Activated CD4-positive, alpha-beta T cell treated with anti-CD3 and anti-CD28 coated beads, Interleukin-2, amount 10 ng/mL, durations not matched to agents 24 days and 14 days (primary cell): ENCODE data around the gene KIFC3. TPM values are rescaled to one million over a fixed set of nuclear protein-coding genes. Genes with fewer than 3 reads are reported as not detected.
"Not testable (repeated sequence)": the region's sequence is repeated elsewhere in the genome, so short reads cannot be mapped to it uniquely, and the experiment has no call there.

Experiments
- DNase-seq: peaks from one replicate; pipeline ENCODE4 v3.0.0; 2022
- H3K27ac Mint-ChIP-seq: one replicate; pipeline ENCODE4 v1.8.0; 2022; ENCODE audit warnings: mild to moderate bottlenecking, mixed read lengths
- H3K27me3 Mint-ChIP-seq: one replicate; pipeline ENCODE4 v1.8.0; 2022; ENCODE audit warnings: mixed read lengths
- H3K36me3 Mint-ChIP-seq: one replicate; pipeline ENCODE4 v1.8.0; 2022; ENCODE audit warnings: low read depth, mild to moderate bottlenecking, mixed read lengths
- H3K4me1 Mint-ChIP-seq: one replicate; pipeline ENCODE4 v1.8.0; 2021; ENCODE audit warnings: mixed read lengths
- H3K4me3 Mint-ChIP-seq: one replicate; pipeline ENCODE4 v1.8.0; 2022; ENCODE audit warnings: mild to moderate bottlenecking, moderate library complexity, mixed read lengths
- H3K9me3 Mint-ChIP-seq: one replicate; pipeline ENCODE4 v1.8.0; 2021; ENCODE audit warnings: mixed read lengths
- intact Hi-C: fragments of 100-400 bp; cut with micrococcal nuclease; formaldehyde crosslinking; loops from one replicate; pipeline ENCODE4 v1.15.1; 2023
- total RNA-seq: library from RNA; stranded (reverse); gene quantifications from 2 replicates; pipeline ENCODE4 v1.2.3, GENCODE V29; 2022

KIFC3 gene, protein sequence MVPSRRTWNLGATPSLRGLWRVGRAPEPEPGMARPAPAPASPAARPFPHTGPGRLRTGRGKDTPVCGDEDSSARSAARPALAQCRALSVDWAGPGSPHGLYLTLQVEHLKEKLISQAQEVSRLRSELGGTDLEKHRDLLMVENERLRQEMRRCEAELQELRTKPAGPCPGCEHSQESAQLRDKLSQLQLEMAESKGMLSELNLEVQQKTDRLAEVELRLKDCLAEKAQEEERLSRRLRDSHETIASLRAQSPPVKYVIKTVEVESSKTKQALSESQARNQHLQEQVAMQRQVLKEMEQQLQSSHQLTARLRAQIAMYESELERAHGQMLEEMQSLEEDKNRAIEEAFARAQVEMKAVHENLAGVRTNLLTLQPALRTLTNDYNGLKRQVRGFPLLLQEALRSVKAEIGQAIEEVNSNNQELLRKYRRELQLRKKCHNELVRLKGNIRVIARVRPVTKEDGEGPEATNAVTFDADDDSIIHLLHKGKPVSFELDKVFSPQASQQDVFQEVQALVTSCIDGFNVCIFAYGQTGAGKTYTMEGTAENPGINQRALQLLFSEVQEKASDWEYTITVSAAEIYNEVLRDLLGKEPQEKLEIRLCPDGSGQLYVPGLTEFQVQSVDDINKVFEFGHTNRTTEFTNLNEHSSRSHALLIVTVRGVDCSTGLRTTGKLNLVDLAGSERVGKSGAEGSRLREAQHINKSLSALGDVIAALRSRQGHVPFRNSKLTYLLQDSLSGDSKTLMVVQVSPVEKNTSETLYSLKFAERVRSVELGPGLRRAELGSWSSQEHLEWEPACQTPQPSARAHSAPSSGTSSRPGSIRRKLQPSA
- 0.58 and 1.7 TPM in 2 replicates for total RNA-seq

DNA sequence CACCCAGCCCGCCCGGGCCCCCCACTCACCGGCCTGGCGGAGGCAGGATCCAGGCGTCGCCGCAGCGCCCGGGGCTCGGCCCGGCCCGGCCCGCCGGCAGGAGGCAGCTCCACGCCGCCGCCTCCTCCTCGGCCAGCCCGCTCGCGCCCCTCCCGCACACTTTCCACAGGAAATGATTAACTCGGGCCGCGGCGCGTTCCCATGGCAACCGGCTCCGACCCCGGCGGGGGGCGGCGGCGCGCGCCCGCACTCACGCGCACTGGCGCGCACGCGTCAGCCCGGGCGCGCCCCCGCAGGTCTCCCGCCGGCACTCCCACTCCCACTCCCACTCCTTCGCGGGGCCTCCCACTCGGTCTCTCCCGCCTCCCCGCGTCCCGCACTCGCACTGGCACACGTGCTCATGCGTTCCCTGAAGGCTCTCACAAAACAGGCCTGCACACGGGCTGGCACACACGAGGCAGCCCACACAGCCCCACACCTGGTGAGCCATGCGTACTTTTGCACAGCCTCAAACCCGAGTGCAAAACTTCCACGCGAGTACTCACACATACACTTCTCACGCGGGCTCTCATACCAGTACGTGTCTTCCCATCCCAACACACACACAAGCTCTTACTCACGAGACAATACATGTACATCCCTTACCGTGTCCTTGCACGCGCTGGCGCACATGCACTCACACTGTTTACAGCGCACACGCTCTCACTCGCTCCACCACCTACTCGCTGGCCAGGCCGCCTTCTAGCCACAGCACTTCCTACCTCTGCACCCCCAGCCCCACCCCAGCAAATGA is at the start of gene KIFC3:
KIFC3 (minus strand) TSS at position 151 of the 793 bp plus-strand sequence. CDS start 4,248 bp downstream, outside the sequence.
- DNase-seq = peak; percentile 91
- H3K27ac Mint-ChIP-seq = peak within 1 kb of the TSS; percentile 89
- peaks cover 27% of the 10 kb centered on the region for H3K4me1 Mint-ChIP-seq
- H3K27me3 Mint-ChIP-seq = peaks cover 68% of the 10 kb centered on the region
- intact Hi-C loops = loop anchor here (1.0 to 10.0 kb wide), 4 partner anchors 8 to 228 kb away; partner anchors contain the start of gene KATNB1
- H3K36me3 Mint-ChIP-seq = no peaks in the 10 kb centered on the region
- no peaks in the 10 kb centered on the region for H3K9me3 Mint-ChIP-seq
- H3K4me3 Mint-ChIP-seq = peak within 1 kb of the TSS; percentile 87

GRCh38 chr16:57848181-57848580 is 45.9 kb upstream of the KIFC3 start:
- Mint-ChIP-seq H3K9me3 (no peaks in the 10 kb centered on the region), H3K27me3 (peaks cover 10% of the 10 kb centered on the region), H3K4me3 (no peak overlapping the region), H3K27ac (no peak overlapping the region), H3K36me3 (no peaks in the 10 kb centered on the region), H3K4me1 (no peaks in the 10 kb centered on the region)
- DNase-seq = no peak
- intact Hi-C loops = no loop called here

DNA sequence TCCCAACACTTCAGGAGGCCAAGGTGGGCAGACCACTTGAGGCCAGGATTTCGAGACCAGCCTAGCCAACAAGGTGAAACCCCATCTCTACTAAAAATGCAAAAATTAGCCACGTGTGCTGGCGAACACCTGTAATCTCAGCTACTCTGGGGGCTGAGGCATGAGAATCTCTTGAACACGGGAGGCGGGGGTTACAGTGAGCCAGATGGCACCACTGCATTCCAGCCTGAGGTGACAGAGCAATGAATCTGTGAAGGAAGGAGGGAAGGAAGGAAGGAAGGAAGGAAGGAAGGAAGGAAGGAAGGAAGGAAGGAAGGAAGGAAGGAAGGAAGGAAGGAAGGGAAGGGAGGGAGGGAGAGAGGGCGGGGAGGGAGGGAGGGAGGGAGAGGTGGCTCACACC is 44.6 kb upstream of the KIFC3 start:
- H3K36me3 Mint-ChIP-seq, DNase-seq, intact Hi-C loops, H3K4me3 Mint-ChIP-seq, H3K27ac Mint-ChIP-seq, H3K27me3 Mint-ChIP-seq, H3K4me1 Mint-ChIP-seq, H3K9me3 Mint-ChIP-seq: not testable (repeated sequence)

GRCh38 chr16:57846078-57846697 is 43.9 kb upstream of the KIFC3 start:
- peaks cover 6% of the 10 kb centered on the region for H3K27me3 Mint-ChIP-seq
- intact Hi-C loops = no loop called here
- no peaks in the 10 kb centered on the region for H3K4me1 Mint-ChIP-seq
- no peak overlapping the region for H3K27ac Mint-ChIP-seq
- DNase-seq = no peak
- H3K4me3 Mint-ChIP-seq = no peak overlapping the region
- no peaks in the 10 kb centered on the region for H3K9me3 Mint-ChIP-seq
- no peaks in the 10 kb centered on the region for H3K36me3 Mint-ChIP-seq

GRCh38 chr16:57845115-57845514 is 42.8 kb upstream of the KIFC3 start:
- intact Hi-C loops = no loop called here
- H3K9me3 Mint-ChIP-seq = no peaks in the 10 kb centered on the region
- H3K36me3 Mint-ChIP-seq = no peaks in the 10 kb centered on the region
- H3K4me3 Mint-ChIP-seq = no peak overlapping the region
- H3K27ac Mint-ChIP-seq = no peak overlapping the region
- no peaks in the 10 kb centered on the region for H3K4me1 Mint-ChIP-seq
- no peak for DNase-seq
- H3K27me3 Mint-ChIP-seq = peaks cover 6% of the 10 kb centered on the region

- intact Hi-C loops = no loop called here
- Mint-ChIP-seq H3K27ac (no peak overlapping the region), H3K4me3 (no peak overlapping the region), H3K4me1 (no peaks in the 10 kb centered on the region), H3K27me3 (peaks cover 6% of the 10 kb centered on the region), H3K36me3 (no peaks in the 10 kb centered on the region), H3K9me3 (no peaks in the 10 kb centered on the region)
- no peak for DNase-seq
These were observed 42.2 kb upstream of the KIFC3 start for GRCh38 chr16:57844416-57845030.

DNA sequence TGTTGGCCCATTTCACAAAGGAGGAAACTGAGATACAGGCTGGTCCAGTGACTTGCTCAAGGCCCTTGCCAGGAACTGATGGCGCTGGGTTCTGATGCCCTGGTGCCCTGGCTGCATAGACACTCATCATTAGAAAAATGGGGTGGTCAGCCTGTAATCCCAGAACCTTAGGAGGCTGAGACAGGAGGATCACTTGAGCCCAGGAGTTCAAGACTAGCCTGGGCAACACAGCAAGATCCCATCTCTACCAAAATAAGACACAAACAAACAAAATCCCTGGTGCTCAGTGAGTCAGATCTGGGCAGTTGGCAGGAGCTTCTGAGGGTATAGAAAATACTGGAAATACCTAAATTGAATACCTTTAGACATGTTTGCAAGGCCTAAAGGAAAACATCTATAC is 41.1 kb upstream of the KIFC3 start:
- Mint-ChIP-seq H3K9me3 (no peaks in the 10 kb centered on the region), H3K27me3 (peaks cover 6% of the 10 kb centered on the region), H3K27ac (no peak overlapping the region), H3K4me3 (no peak overlapping the region), H3K36me3 (no peaks in the 10 kb centered on the region), H3K4me1 (no peaks in the 10 kb centered on the region)
- intact Hi-C loops = no loop called here
- no peak for DNase-seq

GRCh38 chr16:57842601-57843000 is 40.3 kb upstream of the KIFC3 start:
- no peaks in the 10 kb centered on the region for H3K9me3 Mint-ChIP-seq
- H3K27me3 Mint-ChIP-seq = peaks cover 8% of the 10 kb centered on the region
- intact Hi-C loops = no loop called here
- H3K4me1 Mint-ChIP-seq = no peaks in the 10 kb centered on the region
- H3K27ac Mint-ChIP-seq = no peak overlapping the region
- H3K36me3 Mint-ChIP-seq = no peaks in the 10 kb centered on the region
- no peak for DNase-seq
- no peak overlapping the region for H3K4me3 Mint-ChIP-seq

- H3K27ac Mint-ChIP-seq = no peak overlapping the region
- no peak for DNase-seq
- H3K4me3 Mint-ChIP-seq = no peak overlapping the region
- no peaks in the 10 kb centered on the region for H3K4me1 Mint-ChIP-seq
- H3K36me3 Mint-ChIP-seq = no peaks in the 10 kb centered on the region
- no peaks in the 10 kb centered on the region for H3K9me3 Mint-ChIP-seq
- H3K27me3 Mint-ChIP-seq = peaks cover 7% of the 10 kb centered on the region
- intact Hi-C loops = no loop called here
These were observed 38.5 kb upstream of the KIFC3 start for GRCh38 chr16:57840833-57841232.

- Mint-ChIP-seq H3K4me3 (no peak overlapping the region), H3K4me1 (no peaks in the 10 kb centered on the region), H3K27me3 (peaks cover 2% of the 10 kb centered on the region), H3K27ac (no peak overlapping the region), H3K36me3 (no peaks in the 10 kb centered on the region), H3K9me3 (no peaks in the 10 kb centered on the region)
- no peak for DNase-seq
- intact Hi-C loops = no loop called here
These were observed 35.9 kb upstream of the KIFC3 start for GRCh38 chr16:57838161-57838560.

DNA sequence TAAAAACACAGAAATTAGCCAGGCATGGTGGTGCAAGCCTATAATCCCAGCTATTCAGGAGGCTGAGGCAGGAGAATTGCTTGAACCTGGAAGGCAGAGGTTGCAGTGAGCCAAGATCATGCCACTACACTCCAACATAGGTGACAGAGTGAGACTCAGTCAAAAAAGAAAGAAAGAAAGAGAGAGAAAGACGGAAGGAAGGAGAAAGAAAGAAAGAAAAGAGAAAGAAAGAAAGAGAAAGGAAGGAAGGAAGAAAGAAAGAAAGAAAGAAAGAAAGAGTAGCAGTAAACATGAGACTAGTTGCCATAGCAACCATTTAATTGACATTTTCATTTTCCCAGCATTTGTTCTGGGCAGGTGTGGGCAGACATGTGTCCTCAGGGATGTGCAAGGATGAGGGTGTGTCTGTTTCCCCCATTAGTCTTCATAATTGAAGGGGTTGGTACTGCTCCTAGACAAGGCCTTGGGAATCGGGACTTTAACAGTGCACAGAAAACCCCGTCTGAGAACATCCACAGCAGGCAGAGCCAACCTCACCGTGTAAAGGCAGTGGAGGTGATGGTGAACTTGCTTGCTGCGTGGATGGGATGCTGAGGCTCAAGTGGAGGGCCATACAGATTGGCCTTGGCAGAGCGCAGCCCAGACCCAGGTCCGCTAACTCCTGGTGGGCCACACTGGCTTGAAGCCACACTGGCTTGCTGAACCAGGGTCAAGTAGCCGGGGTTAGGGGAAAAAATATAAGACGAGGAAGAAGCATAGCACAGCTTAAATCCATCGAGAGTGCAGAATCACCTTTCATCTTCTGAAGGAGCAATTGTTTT is 35.2 kb upstream of the KIFC3 start:
- no peak for DNase-seq
- no peaks in the 10 kb centered on the region for H3K4me1 Mint-ChIP-seq
- peak overlapping the region; percentile 55 for H3K27ac Mint-ChIP-seq
- H3K4me3 Mint-ChIP-seq = no peak overlapping the region
- no peaks in the 10 kb centered on the region for H3K9me3 Mint-ChIP-seq
- H3K36me3 Mint-ChIP-seq = no peaks in the 10 kb centered on the region
- intact Hi-C loops = no loop called here
- peaks cover 4% of the 10 kb centered on the region for H3K27me3 Mint-ChIP-seq

DNA sequence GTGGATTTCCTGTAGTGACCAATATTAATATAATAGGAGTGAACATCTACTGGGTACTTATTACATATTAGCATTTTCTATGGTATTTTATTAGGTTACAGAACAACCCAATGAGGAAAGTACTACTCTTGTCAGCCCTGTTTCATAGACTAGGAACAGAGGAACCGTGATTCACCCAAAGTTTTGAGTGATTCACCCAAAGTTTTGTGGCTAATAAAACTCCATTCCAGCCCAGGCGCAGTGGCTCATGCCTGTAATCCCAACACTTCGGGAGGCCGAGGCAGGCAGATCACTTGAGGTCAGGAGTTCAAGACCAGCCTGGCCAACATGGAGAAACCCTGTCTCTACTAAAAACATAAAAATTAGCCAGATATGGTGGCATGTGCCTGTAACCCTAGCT is 33.1 kb upstream of the KIFC3 start:
- intact Hi-C loops, H3K9me3 Mint-ChIP-seq, H3K4me1 Mint-ChIP-seq, H3K4me3 Mint-ChIP-seq, DNase-seq, H3K27me3 Mint-ChIP-seq, H3K27ac Mint-ChIP-seq, H3K36me3 Mint-ChIP-seq: not testable (repeated sequence)
